RWPE1 (cell line): ENCODE measurements around the gene FOXL1.

Source experiments
- CTCF ChIA-PET: fragments of 350-600 bp; sonication (Branson Sonifier 250); formaldehyde crosslinking; extraction: SDS; loops from one replicate; lab custom pipeline; 2021; lab: Yijun Ruan, JAX
- POLR2A ChIA-PET: fragments of 400-600 bp; formaldehyde crosslinking; extraction: SDS; loops from one replicate; lab custom pipeline; 2020; ENCODE audit warnings: antibody characterized with exemption; ENCODE audit not compliant: low non-redundant PET; lab: Yijun Ruan, JAX
- DNase-seq: peaks from one replicate; pipeline ENCODE4 v3.0.0; 2012; ENCODE audit warnings: low spot score
- H3K27ac ChIP-seq: fragments of 450-650 bp; 2 replicates; pipeline ENCODE4 v1.5.1; 2017
- CTCF ChIP-seq: fragments of 450-650 bp; conservative IDR thresholded peaks from 2 replicates; pipeline ENCODE4 v1.5.1; 2017; ENCODE audit warnings: low read depth, mild to moderate bottlenecking

FOXL1 gene

GRCh38 chr16:86604436-86605193, 26.3 kb downstream of the FOXL1 start:
- CTCF ChIA-PET: no interaction called here
- no peak for DNase-seq
- H3K27ac ChIP-seq: no peak overlapping the region
- TF ChIP-seq CTCF: no peak
- POLR2A ChIA-PET: no interaction called here

- no peak overlapping the region for H3K27ac ChIP-seq
- CTCF ChIA-PET: interaction anchor here (0.6 to 0.7 kb wide), 2 partner anchors 99 to 138 kb away, joined by 3 to 4 read pairs; no protein-coding TSS in a partner anchor
- POLR2A ChIA-PET: no interaction called here
- DNase-seq: no peak
- TF ChIP-seq CTCF: no peak
Measured at GRCh38 chr16:86605950-86606349, 27.6 kb downstream of the FOXL1 start.

- ChIA-PET POLR2A (no interaction called here), CTCF (no interaction called here)
- H3K27ac ChIP-seq: no peak overlapping the region
- no peak for DNase-seq
- TF ChIP-seq CTCF: no peak
Measured at GRCh38 chr16:86608301-86608747, 30.0 kb downstream of the FOXL1 start.

GRCh38 chr16:86609115-86609514, 30.8 kb downstream of the FOXL1 start:
- no peak for TF ChIP-seq CTCF
- H3K27ac ChIP-seq: no peak overlapping the region
- ChIA-PET CTCF (no interaction called here), POLR2A (no interaction called here)
- no peak for DNase-seq

GRCh38 chr16:86609661-86610060, 31.3 kb downstream of the FOXL1 start:
- DNase-seq: no peak
- ChIA-PET POLR2A (no interaction called here), CTCF (no interaction called here)
- TF ChIP-seq CTCF: no peak
- H3K27ac ChIP-seq: no peak overlapping the region

GRCh38 chr16:86610779-86611524, 32.6 kb downstream of the FOXL1 start:
- POLR2A ChIA-PET: no interaction called here
- no peak for DNase-seq

More at GRCh38 chr16:86610779-86611524, 32.6 kb downstream of the FOXL1 start:
- no peak for TF ChIP-seq CTCF
- H3K27ac ChIP-seq: no peak overlapping the region
- CTCF ChIA-PET: no interaction called here
